Kidney (tissue), 14 donors: ENCODE results near the gene HLX. TPM values are rescaled to one million over a fixed set of nuclear protein-coding genes. Genes with fewer than 3 reads are reported as not detected.

Experiments used
- DNase-seq, 5 donors: peaks; one replicate each; pipeline ENCODE4 v3.0.0-alpha.2; 2013 to 2020
- FAIRE-seq: peaks from 2 replicates; lab custom pipeline; 2012; peaks lifted over from hg19 to GRCh38; lab: Jason Lieb, UNC
- H3K27ac ChIP-seq, 2 donors: one replicate each; pipeline ENCODE4 v1.7.0; 2013; ENCODE audit warnings: low read depth in 2 of 2, low read length in 2 of 2, inconsistent platforms in 1 of 2
- H3K27me3 ChIP-seq: one replicate; pipeline ENCODE4 v1.7.1; 2013; ENCODE audit warnings: low read length, inconsistent platforms; ENCODE audit not compliant: control insufficient read depth, insufficient read depth
- H3K36me3 ChIP-seq, 3 donors: one replicate each; pipeline versions ENCODE4 v1.7.0 to v1.7.1; 2013; ENCODE audit warnings: low read length in 3 of 3, control low read depth in 1 of 3, inconsistent platforms in 1 of 3; ENCODE audit not compliant: insufficient read depth in 3 of 3, control insufficient read depth in 2 of 3
- H3K4me1 ChIP-seq, 3 donors: one replicate each; pipeline versions ENCODE4 v1.7.0 to v1.7.1; 2013; ENCODE audit warnings: low read length in 3 of 3, inconsistent platforms in 1 of 3, low read depth in 1 of 3; ENCODE audit not compliant: control insufficient read depth in 2 of 3, insufficient read depth in 2 of 3
- H3K4me3 ChIP-seq, 3 donors: one replicate each; pipeline versions ENCODE4 v1.7.0 to v1.8.1; 2013; ENCODE audit warnings: low read length in 3 of 3, control low read depth in 1 of 3, inconsistent platforms in 1 of 3
- H3K9ac ChIP-seq, 3 donors: one replicate each; pipeline versions ENCODE4 v1.7.0 to v1.7.1; 2013; ENCODE audit warnings: low read length in 3 of 3, control low read depth in 1 of 3, inconsistent platforms in 1 of 3
- H3K9me3 ChIP-seq, 3 donors: one replicate each; pipeline versions ENCODE4 v1.7.0 to v1.7.1; 2013; ENCODE audit warnings: low read length in 3 of 3, control low read depth in 1 of 3, inconsistent platforms in 1 of 3; ENCODE audit not compliant: control insufficient read depth in 2 of 3, insufficient read depth in 1 of 3
- CTCF ChIP-seq: IDR thresholded peaks from 3 replicates; pipeline ENCODE4 v1.5.1; 2012; ENCODE audit warnings: mild to moderate bottlenecking, moderate library complexity, borderline replicate concordance; ENCODE audit not compliant: insufficient read depth; ENCODE audit errors: extremely low read depth
- intact Hi-C: fragments of 100-400 bp; cut with DNase I; formaldehyde crosslinking; loops from one replicate; pipeline ENCODE4 v1.11.1; 2022
- polyA plus RNA-seq: library from polyadenylated mRNA; stranded (reverse); fragments of 350-450 nt; fragmentation: Illumina TruSeq; extraction: RNeasy Lipid Tissue Mini Kit (QIAGEN cat#74804); gene quantifications from one replicate; pipeline ENCODE4 v1.2.3, GENCODE V29; 2014; ENCODE audit warnings: low read depth, low replicate concordance; ENCODE audit not compliant: insufficient read depth
- total RNA-seq: library from RNA; stranded (reverse); fragmentation: NEBNext Ultra II Directional; extraction: Animal tissue kit (Norgen Biotek cat#: 25700); gene quantifications from one replicate; pipeline ENCODE4 v1.2.1, GENCODE V29; 2021
- donor health status: control.
- donor health status: control.
- donor health status: control.
- donor health status: control.
- donor health status: control.
- donor health status: DM: yes; HTN: yes; CAD: no.
- donor health status: Normal renal cell carcinoma (clear cell type).

The HLX gene
- total and polyA plus RNA-seq, 2 donors from 2014 or later = 4.7 to 8.2 TPM

- DNase-seq = no peak
- Histone ChIP-seq H3K4me1 (no peaks in the 10 kb centered on the region), H3K36me3 (no peaks in the 10 kb centered on the region), H3K4me3 (no peak overlapping the region), H3K9me3 (no peaks in the 10 kb centered on the region), H3K27me3 (no peaks in the 10 kb centered on the region), H3K9ac (no peak overlapping the region), H3K27ac (no peak overlapping the region)
- no peak for FAIRE-seq
- intact Hi-C loops = no loop called here
- TF ChIP-seq CTCF = no peak
These were observed 40.7 kb upstream of the HLX start for GRCh38 chr1:220838578-220838977.

GRCh38 chr1:220839474-220839873 lies 39.8 kb upstream of the HLX start:
- H3K4me1 ChIP-seq = no peaks in the 10 kb centered on the region
- no peak for TF ChIP-seq CTCF
- no peaks in the 10 kb centered on the region for H3K36me3 ChIP-seq
- no peak overlapping the region for H3K27ac ChIP-seq
- H3K27me3 ChIP-seq = no peaks in the 10 kb centered on the region
- H3K9me3 ChIP-seq = no peaks in the 10 kb centered on the region
- intact Hi-C loops = no loop called here
- no peak overlapping the region for H3K9ac ChIP-seq
- FAIRE-seq = no peak
- no peak overlapping the region for H3K4me3 ChIP-seq
- no peak for DNase-seq

- FAIRE-seq (no peak), DNase-seq (no peak)
- Histone ChIP-seq H3K9me3 (no peaks in the 10 kb centered on the region), H3K36me3 (no peaks in the 10 kb centered on the region), H3K27ac (no peak overlapping the region), H3K9ac (no peak overlapping the region), H3K4me1 (no peaks in the 10 kb centered on the region), H3K4me3 (no peak overlapping the region), H3K27me3 (no peaks in the 10 kb centered on the region)
- TF ChIP-seq CTCF = no peak
- intact Hi-C loops = no loop called here
These were observed 38.0 kb upstream of the HLX start for GRCh38 chr1:220841293-220841692.

- Histone ChIP-seq H3K36me3 (no peaks in the 10 kb centered on the region), H3K27me3 (no peaks in the 10 kb centered on the region), H3K9ac (no peak overlapping the region), H3K4me3 (no peak overlapping the region), H3K9me3 (no peaks in the 10 kb centered on the region), H3K27ac (no peak overlapping the region), H3K4me1 (no peaks in the 10 kb centered on the region)
- FAIRE-seq (no peak), DNase-seq (peak in 3 of 5 donors; percentile 26 to 82 (median 48))
- no peak for TF ChIP-seq CTCF
- intact Hi-C loops = no loop called here
These were observed 35.7 kb upstream of the HLX start for GRCh38 chr1:220843481-220844011.
